Measurements from ENCODE around the gene DAPK2. TPM values are rescaled to one million over a fixed set of nuclear protein-coding genes. Genes with fewer than 3 reads are reported as not detected.

Gene DAPK2
- total RNA-seq, 1 experiment from 2014 or later = 1.4 TPM

- ChIA-PET POLR2A (ENCODE audit: unreplicated experiment) (no interaction called here), CTCF (no interaction called here)
- H3F3A ChIP-seq (ENCODE audit: low read length, unreplicated experiment) = no peaks in the 10 kb centered on the region
- DNase-seq (no peak), ATAC-seq (no peak)
- no peaks in the 10 kb centered on the region for H3K79me2 ChIP-seq (ENCODE audit: low read length)
- TF ChIP-seq EZH2 (IDR thresholded peaks at IDR 0.05; ENCODE audit: low read length, unreplicated experiment) (no peak), EZH2phosphoT487 (IDR thresholded peaks at IDR 0.05; ENCODE audit: borderline replicate concordance, low read length) (no peak), CTCF (conservative IDR thresholded peaks at IDR 0.05; ENCODE audit: low read depth, low read length) (no peak)
- H3K36me3 ChIP-seq (ENCODE audit: low read depth, low read length) = no peaks in the 10 kb centered on the region
- no peak overlapping the region for H3K4me2 ChIP-seq (ENCODE audit: low read length)
- no peaks in the 10 kb centered on the region for H3K9me3 ChIP-seq (ENCODE audit: low read length)
- H3K9ac ChIP-seq (ENCODE audit: low read length) = no peak overlapping the region
- intact Hi-C loops (cut with micrococcal nuclease) = no loop called here
- H3K27me3 ChIP-seq (ENCODE audit: low read length) = no peaks in the 10 kb centered on the region
- H4K20me1 ChIP-seq (ENCODE audit: low read length) = no peaks in the 10 kb centered on the region
- peaks cover 4% of the 10 kb centered on the region for H3K4me1 ChIP-seq (ENCODE audit: insufficient read depth, low read length)
- H2AFZ ChIP-seq (ENCODE audit: low read length) = no peak overlapping the region
- no peak overlapping the region for H3K27ac ChIP-seq (ENCODE audit: low read length)
- no peak overlapping the region for H3K4me3 ChIP-seq (ENCODE audit: low read length)
- no TSS peak for BruUV-seq (replicated peaks)
- H3K9me2 ChIP-seq (replicated peaks; ENCODE audit: low read length) = no peaks in the 10 kb centered on the region
Observed at GRCh38 chr15:63904042-63904441, 142.2 kb downstream of the DAPK2 start.

- H3K9ac ChIP-seq (ENCODE audit: low read length) = no peak overlapping the region
- no peak for TF ChIP-seq CTCF (conservative IDR thresholded peaks at IDR 0.05; ENCODE audit: low read depth, low read length)
- H3K9me2 ChIP-seq (replicated peaks; ENCODE audit: low read length) = no peaks in the 10 kb centered on the region
- ATAC-seq (no peak), DNase-seq (no peak)
- ChIA-PET POLR2A (ENCODE audit: unreplicated experiment) (no interaction called here), CTCF (no interaction called here)
- no peak overlapping the region for H3K27ac ChIP-seq (ENCODE audit: low read length)
- no peaks in the 10 kb centered on the region for H3K79me2 ChIP-seq (ENCODE audit: low read length)
- intact Hi-C loops (cut with micrococcal nuclease) = no loop called here
- BruUV-seq (replicated peaks) = no TSS peak
- no peaks in the 10 kb centered on the region for H3K36me3 ChIP-seq (ENCODE audit: low read depth, low read length)
- no peaks in the 10 kb centered on the region for H3K4me1 ChIP-seq (ENCODE audit: insufficient read depth, low read length)
- no peak overlapping the region for H2AFZ ChIP-seq (ENCODE audit: low read length)
- H3K4me3 ChIP-seq (ENCODE audit: low read length) = no peak overlapping the region
- H4K20me1 ChIP-seq (ENCODE audit: low read length) = no peaks in the 10 kb centered on the region
- H3K4me2 ChIP-seq (ENCODE audit: low read length) = no peak overlapping the region
- H3F3A ChIP-seq (ENCODE audit: low read length, unreplicated experiment) = no peaks in the 10 kb centered on the region
- H3K27me3 ChIP-seq (ENCODE audit: low read length) = no peaks in the 10 kb centered on the region
- H3K9me3 ChIP-seq (ENCODE audit: low read length) = no peaks in the 10 kb centered on the region
Observed at GRCh38 chr15:63902671-63903035, 143.6 kb downstream of the DAPK2 start.

GRCh38 chr15:63901912-63902670 is 144.2 kb downstream of the DAPK2 start:
- no peak overlapping the region for H3K27ac ChIP-seq (ENCODE audit: low read length)
- H3K4me1 ChIP-seq (ENCODE audit: insufficient read depth, low read length) = no peaks in the 10 kb centered on the region
- no peak overlapping the region for H3K4me2 ChIP-seq (ENCODE audit: low read length)
- no peak for TF ChIP-seq CTCF (conservative IDR thresholded peaks at IDR 0.05; ENCODE audit: low read depth, low read length)
- TF ChIP-seq EZH2phosphoT487 (IDR thresholded peaks at IDR 0.05; ENCODE audit: borderline replicate concordance, low read length) = no peak
- no peak for TF ChIP-seq EZH2 (IDR thresholded peaks at IDR 0.05; ENCODE audit: low read length, unreplicated experiment)
- intact Hi-C loops (cut with micrococcal nuclease) = no loop called here
- ChIA-PET CTCF (no interaction called here), POLR2A (ENCODE audit: unreplicated experiment) (no interaction called here)
- DNase-seq (no peak), ATAC-seq (no peak)
- H3K4me3 ChIP-seq (ENCODE audit: low read length) = no peak overlapping the region
- H3K36me3 ChIP-seq (ENCODE audit: low read depth, low read length) = no peaks in the 10 kb centered on the region
- H3K9ac ChIP-seq (ENCODE audit: low read length) = no peak overlapping the region
- H3K9me3 ChIP-seq (ENCODE audit: low read length) = no peaks in the 10 kb centered on the region
- H3F3A ChIP-seq (ENCODE audit: low read length, unreplicated experiment) = no peaks in the 10 kb centered on the region
- H3K9me2 ChIP-seq (replicated peaks; ENCODE audit: low read length) = no peaks in the 10 kb centered on the region
- no peaks in the 10 kb centered on the region for H3K27me3 ChIP-seq (ENCODE audit: low read length)
- H3K79me2 ChIP-seq (ENCODE audit: low read length) = no peaks in the 10 kb centered on the region
- no TSS peak for BruUV-seq (replicated peaks)
- no peak overlapping the region for H2AFZ ChIP-seq (ENCODE audit: low read length)
- H4K20me1 ChIP-seq (ENCODE audit: low read length) = no peaks in the 10 kb centered on the region
